Activated effector memory CD4-positive, alpha-beta T cell treated with Interleukin-2 at 50 U/mL for 16 hours (primary cell): ENCODE measurements around the gene NAPEPLD.
A peak's percentile ranks its signal among the peaks of the same experiment; 100 is the strongest.
"Not testable (repeated sequence)": the region's sequence is repeated elsewhere in the genome, so short reads cannot be mapped to it uniquely, and the experiment has no call there.

ENCODE experiments used
- DNase-seq: peaks from one replicate; pipeline ENCODE4 v3.0.0-alpha.2; 2020

NAPEPLD gene

DNA sequence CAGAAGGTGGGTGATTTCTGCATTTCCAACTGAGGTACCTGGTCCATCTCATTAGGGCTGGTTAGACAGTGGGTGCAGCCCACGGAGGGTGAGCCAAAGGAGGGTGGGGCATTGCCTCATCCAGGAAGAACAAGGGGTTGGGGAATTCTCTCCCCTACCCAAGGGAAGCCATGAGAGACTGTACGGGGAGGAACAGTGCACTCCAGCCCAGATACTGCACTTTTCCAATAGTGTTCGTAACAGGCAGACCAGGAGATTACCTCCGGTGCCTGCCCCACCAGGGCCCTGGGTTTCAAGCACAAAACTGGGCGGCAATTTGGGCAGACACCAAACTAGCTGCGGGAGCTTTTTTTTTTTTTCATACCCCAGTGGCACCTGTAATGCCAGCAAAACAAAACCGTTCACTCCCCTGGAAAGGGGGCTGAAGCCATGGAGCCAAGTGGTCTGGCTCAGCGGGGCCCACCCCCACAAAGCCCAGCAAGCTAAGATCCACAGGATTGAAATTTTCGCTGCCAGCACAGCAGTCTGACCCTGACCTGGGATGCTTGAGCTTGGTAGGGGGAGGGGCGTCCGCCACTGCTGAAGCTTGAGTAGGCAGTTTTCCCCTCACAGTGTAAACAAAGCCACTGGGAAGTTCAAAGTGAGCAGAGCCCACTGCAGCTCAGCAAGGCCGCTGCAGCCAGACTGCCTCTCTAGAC, 42.7 kb downstream of the NAPEPLD start:
- no peak for DNase-seq

DNA sequence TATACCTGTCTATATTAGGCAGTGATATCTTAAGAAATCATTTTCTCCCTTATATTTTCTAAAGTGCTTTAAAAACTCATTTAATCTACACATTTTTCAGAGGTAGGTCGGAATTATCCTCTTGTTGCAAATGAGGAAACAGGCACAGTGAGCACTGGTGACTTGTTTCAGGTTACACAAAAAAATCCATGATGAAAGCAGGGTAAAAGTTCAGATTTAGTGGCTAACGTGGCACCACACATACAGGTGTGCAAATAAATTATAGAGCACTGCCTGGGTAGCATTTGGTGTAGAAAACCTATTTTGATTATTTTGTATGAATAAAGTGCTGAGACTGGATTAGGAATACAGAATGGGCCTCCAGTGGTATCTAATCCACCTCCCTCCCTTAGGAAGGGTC, 47.4 kb downstream of the NAPEPLD start:
- DNase-seq = no peak

DNA sequence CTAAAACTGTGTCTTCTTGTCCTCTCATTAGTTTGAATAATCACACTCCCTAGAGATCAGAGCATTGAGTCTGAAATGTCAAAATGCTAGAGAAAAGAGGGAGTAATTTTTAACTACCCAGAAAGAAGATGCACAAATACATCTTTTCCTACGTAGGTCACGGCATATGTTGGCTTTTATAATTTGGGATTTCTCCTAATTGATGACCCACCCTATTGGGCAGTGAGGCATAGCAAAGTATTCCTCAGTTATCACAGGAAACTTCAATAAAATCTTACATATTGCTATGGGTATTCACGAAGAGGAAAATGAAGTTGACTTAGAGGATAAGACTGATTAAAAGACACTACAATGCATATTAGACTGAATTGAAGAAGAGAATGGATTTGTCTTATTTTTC, 48.6 kb downstream of the NAPEPLD start:
- no peak for DNase-seq

DNA sequence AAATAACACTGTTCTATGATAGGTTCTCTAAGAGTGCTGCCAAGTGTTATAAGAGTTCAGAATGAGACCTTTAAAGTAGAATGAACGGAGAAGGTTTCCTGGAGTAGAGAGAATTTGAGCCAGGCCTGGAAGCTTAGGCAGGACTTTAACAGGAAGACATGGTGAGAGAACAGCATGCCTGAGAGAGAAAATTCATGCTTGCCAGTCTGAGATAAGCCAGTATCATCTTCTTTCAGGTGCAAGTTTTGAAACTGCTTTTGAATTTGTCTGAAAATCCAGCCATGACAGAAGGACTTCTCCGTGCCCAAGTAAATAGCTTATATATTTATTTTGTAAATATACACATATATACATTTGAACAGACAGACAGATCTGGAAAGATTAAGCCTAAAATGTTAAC, 51.9 kb downstream of the NAPEPLD start:
- DNase-seq = no peak

DNA sequence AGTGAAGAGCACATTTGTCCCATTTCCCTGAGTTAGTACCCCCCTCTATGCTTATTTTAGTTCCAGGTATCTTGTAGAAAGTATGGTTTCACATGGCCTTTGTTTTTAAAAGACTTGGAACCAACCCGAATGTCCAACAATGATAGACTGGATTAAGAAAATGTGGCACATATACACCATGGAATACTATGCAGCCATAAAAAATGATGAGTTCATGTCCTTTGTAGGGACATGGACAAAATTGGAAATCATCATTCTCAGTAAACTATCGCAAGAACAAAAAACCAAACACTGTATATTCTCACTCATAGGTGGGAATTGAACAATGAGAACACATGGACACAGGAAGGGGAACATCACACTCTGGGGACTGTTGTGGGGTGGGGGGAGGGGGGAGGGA, 53.3 kb downstream of the NAPEPLD start:
- DNase-seq = not testable (repeated sequence)

DNA sequence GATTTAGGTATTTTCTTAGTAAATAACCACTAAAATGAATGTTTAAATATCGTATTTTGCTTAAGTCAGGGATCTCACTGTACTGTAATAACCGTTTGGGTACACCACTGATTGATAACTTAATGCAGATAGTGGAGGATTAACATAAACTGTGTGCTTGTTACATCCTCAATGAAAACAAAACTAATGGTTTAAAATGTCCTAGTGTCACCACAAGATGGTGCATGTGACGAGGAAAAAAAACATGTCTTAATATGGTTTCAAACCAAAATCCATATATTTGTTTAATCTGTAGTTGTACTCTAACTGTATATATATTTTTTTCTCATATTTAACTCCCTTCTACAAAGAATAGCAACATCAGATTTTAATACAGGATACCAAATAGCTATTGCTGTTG, 54.8 kb downstream of the NAPEPLD start:
- DNase-seq = no peak

DNA sequence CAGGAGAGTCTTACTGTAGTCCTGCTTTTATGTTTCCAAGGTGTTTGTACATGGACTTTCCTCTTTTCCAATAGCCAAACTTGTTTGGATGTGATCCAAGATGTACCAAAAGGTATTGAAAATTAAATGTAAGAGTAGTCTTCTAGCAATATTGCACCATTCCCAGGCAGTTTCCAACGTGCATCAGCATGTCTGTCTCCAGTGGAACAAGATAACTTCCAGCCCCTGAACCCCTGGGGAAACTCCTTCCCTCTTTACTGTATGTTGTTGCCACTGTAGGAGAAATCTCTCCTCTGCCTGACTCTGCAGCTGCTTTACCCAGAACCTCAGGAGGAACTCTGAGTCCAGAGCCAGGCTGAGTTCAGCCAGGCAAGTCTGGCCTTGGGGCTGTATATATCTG, 55.5 kb downstream of the NAPEPLD start:
- no peak for DNase-seq

DNA sequence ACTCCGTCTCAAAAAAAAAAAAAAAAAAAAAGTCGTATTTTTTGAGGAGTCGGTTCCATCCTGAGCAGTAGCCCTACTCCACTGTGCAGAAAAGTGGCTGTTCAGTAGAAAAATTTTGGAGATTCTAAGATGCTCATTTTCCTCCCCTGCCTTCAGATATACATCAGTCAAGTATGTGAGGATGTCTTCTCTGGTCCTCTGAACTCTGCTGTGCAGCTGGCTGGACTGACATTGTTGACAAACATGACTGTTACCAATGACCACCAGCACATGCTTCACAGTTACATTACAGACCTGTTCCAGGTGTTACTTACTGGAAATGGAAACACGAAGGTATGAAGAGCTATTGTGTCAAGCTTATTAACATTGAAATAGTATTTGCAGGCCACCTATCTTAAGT, 56.6 kb downstream of the NAPEPLD start:
- DNase-seq = not testable (repeated sequence)

DNA sequence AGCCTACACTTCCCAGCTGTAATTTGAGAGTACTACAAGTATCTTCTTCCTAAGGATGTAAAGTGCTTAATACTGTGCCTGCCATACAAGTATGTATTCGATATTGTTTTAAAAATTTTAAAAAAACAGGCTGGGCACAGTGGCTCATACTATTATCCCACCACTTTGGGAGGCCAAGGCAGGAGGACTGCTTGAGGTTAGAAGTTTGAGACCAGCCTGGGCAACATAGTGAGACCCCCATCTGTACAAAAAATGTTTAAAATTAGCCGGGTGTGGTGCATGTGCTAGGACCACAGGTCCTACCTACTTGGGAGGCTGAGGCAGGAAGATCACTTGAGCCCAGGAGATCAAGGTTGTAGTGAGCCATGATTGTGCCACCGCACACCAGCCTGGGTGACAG, 65.7 kb downstream of the NAPEPLD start:
- DNase-seq = no peak

DNA sequence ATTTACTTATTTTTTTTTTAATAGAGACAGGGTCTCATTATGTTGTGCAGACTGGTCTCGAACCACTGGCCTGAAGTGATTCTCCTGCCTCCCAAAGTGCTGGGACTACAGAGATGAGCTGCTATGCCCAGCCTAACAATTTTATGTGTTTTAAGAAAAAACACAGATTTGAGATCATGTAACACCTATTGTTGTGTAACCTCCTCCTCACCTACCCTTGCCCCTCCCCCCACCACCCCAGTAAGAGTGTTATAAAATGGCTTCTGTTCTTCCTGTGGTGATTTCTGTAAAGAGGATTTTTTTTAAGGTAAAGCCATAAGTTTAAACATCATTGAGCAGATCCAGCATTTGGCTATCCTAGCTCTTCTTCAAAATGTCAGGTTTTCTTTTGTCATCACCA, 66.4 kb downstream of the NAPEPLD start:
- no peak for DNase-seq

DNA sequence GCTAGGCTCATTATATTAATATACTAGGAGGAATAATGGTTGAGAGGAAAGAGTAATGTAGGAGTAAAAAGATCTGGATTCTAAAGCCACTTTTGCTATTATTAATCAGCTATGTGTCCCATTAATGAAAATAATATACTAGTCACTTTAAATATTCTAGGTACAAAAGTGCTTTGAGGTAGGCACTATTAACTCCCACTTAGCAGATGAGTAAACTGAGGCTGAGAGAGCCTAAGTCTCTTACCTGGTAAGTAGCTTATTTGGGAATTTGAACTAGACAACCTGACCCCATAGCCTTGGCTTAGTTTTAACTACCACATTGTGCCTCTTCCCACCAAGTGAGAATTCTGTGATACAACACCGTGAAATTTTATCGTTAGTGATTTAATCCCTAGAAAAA, 68.0 kb downstream of the NAPEPLD start:
- no peak for DNase-seq

DNA sequence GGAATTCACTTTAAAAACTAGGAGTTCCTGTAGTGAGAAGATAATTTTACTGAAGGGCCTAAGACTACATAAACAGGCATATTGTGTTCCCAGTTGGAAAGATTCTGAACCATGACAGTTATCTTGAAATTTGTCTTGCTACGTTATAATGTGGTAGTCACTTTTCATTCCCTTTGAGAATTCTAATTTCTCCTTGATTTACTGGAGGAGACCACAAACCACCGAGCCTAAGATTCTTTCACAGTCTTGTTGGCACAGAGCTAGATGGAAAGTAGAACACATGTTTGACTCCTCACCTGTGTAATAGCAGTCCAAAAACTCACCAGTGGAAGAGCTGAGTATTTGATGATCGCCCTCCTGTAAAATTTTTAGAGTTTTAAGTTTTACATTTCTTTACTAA, 69.1 kb downstream of the NAPEPLD start:
- no peak for DNase-seq

DNA sequence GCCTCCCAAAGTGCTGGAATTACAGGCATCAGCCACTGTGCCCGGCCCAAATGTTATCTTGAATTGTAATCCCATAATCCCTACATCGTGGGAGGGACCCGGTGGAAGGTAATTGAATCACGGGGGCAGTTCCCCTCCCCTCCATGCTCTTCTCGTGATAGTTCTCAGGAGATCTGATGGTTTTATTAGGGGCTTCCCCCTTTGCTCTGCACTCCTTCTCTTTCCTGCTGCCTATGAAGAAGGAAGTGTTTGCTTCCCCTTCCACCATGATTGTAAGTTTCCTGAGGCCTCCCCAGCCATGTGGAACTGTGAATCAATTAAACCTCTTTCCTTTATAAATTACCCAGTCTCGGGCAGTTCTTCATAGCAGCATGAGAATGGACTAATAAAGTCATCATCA, 70.7 kb downstream of the NAPEPLD start:
- DNase-seq = not testable (repeated sequence)

DNA sequence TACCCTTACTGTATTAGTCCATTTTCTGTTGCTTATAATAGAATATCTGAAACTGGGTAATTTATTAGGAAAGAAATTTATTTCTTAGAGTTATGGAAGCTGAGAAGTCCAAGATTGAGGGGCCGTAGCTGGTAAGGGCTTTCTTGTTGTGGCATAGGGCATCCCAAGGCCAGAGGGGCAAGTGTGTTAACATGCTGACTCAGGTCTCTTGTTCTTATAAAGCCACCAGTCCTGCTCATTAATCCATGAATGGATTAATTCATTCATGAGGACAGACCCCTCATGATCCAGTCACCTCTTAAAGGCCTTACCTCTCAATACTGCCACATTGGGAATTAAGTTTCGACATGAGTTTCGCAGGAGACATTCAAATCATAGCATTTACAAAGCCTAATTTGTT, 71.6 kb downstream of the NAPEPLD start:
- no peak for DNase-seq

DNA sequence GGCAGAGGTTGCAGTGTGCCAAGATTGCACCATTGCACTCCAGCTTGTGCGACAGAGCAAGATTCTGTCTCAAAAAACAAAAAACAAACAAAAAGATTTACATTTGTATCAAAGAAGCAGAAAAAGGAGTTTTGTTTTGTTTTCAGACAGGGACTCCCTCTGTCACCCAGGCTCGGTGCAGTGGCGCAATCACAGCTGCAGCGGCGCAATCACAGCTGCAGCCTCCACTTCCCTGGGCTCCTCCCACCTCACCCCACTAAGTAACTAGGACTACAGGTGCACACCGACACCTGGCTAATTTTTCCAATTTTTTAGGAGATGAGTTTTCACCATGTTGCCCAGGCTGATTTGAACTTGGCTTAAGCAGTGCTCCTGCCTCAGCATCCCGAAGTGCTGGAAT, 72.1 kb downstream of the NAPEPLD start:
- DNase-seq = no peak

DNA sequence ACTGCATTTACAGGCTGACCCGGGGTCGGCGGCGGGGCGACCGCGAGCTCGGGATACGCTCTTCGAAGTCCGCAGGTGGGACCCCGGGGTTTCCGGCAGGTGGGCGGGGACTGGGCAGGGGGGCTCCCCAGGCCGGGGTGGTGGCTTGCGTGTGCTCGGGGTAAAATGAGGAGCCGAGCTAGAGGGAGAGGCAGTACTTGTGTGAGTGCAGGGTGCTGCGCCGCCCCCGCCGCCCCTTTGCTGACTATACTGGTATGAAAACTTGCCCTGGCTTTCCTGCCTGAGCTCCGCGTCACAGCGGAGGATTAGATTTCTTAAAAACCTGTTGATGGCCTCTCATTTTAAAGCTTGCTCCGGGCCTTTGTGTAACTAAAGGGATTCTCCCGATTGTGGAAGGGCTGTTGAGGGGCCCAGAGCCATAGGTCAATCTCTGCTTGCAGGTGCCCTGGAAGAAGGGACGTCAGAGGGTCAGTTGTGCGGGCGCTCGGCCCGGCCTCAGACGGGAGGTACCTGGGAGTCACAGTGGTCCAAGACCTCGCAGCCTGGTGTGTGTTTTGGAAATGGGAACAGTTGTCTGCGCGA, 73.5 kb downstream of the NAPEPLD start:
- peak; percentile 50 for DNase-seq

DNA sequence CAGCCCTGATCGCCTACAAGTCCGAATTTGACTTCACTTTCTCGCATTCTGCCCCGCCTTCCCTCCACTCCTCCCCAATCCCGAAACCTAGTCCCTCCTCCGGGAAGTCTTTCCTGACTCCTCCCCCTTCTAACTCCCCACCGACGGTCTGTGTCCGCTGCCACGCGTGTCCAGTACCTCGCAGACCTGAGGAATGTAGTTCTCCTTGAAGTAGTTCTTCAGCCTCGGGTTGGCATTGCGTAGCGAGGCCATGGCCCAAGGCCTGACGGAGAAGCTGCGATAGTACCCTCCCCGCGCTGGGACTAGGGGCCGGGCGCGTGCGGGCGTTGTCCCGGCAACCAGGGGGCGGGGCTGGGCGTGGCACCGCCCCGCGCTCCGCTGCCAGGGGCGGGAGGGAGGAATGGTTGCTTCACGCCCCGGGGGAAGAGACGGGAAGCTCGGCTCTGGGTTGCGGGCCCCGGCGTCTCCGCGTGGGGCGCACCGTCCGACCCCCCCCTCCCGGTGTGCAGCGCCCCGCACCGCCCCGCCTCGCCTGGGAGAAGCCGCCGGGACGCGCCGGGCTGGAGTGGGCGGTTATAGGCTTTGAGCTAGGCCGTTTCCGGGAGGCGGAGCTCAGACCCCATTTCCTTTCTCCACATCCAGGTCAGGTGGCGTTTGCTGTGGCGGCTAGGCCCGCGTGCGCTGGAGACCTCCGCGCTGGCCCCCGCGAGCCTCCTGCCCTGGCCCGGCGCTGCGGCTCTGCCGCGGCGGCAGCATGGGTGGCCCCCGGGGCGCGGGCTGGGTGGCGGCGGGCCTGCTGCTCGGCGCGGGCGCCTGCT, 74.2 kb downstream of the NAPEPLD start, which contains the start of the genes ARMC10 and FBXL13:
TSS of gene ARMC10 (plus strand) at position 622 of the 818 bp plus-strand sequence. CDS start at position 755, 133 bp downstream.
TSS of gene FBXL13 (minus strand) at position 278 of the 818 bp plus-strand sequence.
- peak; percentile 89 for DNase-seq

DNA sequence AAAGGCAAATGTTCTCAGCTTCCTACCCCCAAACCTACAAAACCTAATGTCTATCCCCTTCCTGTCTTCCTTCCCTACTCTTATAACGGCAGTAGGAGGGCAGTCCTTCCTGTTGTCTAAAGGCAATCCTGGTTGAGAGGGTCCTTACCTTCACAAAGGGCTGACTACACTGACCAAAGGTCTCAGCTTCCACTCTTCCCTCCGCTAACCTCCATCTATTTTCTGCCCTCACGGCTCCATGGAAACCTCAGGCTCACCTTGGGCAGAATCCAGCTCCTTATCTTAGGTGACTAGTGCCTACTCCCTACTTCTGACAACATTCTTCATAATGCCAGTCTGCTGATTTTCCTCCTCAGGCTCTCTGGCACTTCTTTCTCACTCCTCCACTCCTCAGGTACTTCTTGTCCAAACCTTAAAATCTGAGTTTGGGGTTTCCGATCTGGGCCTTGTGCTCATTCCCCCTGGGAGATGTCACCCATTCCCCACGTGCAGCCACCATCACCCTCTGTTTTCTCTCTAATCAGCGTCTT, 74.8 kb downstream of the NAPEPLD start:
- DNase-seq = no peak

DNA sequence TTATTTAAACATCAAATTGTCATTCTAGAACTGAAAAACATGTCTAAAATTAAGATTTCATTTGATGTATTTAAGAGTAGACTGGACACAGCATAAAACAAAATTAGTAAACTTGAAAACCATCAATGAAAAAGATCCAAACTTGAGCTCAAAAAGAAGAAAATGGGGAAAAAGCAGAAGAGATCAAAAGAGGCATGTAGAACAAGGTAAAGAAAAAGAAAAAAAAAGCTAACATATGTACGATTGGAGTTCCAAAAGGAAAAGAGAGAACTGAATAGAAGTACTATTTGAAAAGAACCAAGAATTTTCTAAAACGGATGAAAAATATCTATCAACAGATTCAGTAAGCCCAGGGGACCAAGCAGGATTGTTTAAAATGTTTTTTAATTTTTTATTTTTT, 77.9 kb downstream of the NAPEPLD start:
- DNase-seq = no peak

DNA sequence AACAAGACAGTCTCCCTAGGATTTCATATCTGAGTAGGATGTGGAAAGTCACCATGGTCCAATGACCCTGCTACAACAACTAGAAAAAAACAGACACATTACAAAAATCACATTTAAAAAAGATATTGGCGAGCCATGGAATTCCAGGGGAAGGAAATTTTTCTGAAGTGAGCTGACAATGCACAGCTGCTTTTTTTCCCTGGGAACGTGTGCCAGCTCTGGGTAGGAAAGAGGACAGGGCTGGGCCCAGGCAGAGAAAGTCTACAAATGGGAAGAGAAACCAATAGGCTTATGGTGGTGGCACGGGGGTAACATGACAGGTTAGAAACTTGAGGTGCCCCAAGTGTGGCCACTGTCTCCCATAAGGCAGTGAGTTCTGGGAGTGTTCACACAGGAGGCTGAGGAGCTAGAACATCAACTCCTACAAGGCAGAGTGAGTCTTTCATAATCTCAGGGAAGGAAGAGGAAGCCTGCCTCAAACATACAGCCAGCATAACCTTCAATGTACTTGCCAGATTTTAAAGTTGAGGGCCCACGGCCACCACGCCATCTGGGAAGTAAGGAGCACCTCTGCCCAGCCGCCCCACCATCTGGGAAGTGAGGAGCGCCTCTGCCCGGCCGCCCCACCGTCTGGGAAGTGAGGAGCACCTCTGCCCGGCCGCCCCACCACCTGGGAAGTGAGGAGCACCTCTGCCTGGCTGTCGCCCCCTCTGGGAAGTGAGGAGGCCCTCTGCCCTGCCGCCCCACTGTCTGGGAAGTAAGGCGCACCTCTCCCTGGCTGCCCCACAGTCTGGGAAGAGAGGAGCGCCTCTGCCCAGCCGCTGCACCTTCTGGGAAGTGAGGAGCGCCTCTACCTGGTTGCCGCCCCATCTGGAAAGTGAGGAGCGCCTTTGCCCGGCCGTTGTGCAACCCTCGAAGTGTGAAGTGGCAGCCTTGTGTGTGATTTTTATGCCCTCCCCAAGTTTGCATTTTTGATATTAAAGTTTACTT, 80.2 kb downstream of the NAPEPLD start:
- no peak for DNase-seq

DNA sequence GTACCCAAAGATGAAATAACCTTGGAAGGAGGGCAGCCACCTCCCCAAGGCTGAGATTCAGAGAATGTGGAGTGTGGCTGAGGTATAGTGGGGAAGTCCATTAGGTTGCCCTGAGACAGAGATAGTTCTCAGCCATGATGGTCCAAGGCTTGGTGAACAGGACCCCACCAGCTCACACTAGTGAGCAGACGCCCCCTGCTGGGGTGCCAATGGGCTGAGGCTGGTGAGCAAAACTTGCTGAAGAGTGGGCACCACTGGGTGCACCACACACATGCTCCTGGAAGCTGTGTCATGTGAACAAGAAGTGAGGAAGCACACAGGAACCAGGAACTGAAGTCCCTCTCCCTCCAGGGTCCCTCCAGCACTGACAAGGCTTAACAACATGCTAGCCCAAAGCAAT, 83.2 kb downstream of the NAPEPLD start:
- DNase-seq = no peak

DNA sequence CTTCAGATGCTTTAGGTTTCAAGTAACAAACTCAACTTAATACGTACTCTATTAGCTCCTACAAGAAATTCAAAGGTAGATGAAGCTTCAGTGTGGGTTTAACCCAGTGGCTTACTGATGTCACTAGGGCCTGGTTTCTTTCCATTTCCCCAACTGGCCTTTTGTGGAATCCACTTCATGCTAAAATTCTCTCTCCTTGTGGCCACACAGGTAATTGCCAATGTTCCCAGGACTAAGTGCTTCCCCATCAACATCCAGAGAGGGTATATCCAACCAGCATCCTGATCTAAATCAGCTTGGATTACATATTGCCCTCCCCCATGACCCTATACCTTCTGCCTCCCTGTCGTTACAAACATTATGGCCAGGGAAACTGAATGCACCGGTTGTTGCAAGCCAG, 85.0 kb downstream of the NAPEPLD start:
- DNase-seq = no peak
